ENCODE data around the gene MYOZ2.

DNA sequence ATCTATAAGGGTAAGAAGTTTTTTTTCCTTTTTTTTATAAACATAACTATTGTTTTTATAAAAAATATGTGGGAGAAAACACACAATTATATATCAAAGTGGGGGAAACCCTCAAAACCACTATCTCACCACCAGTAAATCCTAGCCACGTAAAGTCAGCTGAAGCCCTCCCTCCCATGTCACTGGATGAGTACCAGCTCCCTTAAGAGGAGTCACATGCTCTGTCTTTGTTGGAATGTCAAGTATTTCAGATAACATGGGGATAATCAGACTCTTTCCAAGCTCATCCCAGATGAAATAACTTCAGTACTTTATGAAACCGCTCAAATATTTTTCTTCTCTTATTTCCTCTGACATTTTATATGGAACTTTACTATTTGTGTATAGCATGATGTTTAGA lies 2.4 kb downstream of the MYOZ2 start:
- no peak for TF ChIP-seq GATA2 (IDR thresholded peaks at IDR 0.05; ENCODE audit: low read depth, low read length)
- no peak for TF ChIP-seq GATA3 (IDR thresholded peaks at IDR 0.05; ENCODE audit: low read depth, low read length)

Data from SH-SY5Y (cell line).